HepG2 (cell line): ENCODE results near the gene CSNK1D. TPM values are rescaled to one million over a fixed set of nuclear protein-coding genes. Genes with fewer than 3 reads are reported as not detected.
A peak's percentile ranks its signal among the peaks of the same experiment; 100 is the strongest.

Experiments used
- ATAC-seq: fragments of 200-7000 bp; cut with Tn5 transposase; 3 replicates; pipeline ENCODE4 v1.9.1; 2020; ENCODE audit warnings: mild to moderate bottlenecking, moderate library complexity
- BruUV-seq: library from RNA; stranded (reverse); fragments of 400-500 nt; replicated peaks from 2 replicates; lab custom pipeline; 2021; lab: Mats Ljungman, UMichigan
- CTCF ChIA-PET: fragments of 300-600 bp; formaldehyde crosslinking; extraction: SDS; loops from one replicate; lab custom pipeline; 2021; ENCODE audit warnings: low total read pairs, inconsistent platforms, low intra/inter-chr PET ratio; lab: Yijun Ruan, JAX
- POLR2A ChIA-PET: fragments of 350-600 bp; sonication (Branson Sonifier 250); formaldehyde crosslinking; loops from one replicate; lab custom pipeline; 2020; ENCODE audit warnings: antibody characterized with exemption, inconsistent platforms; lab: Yijun Ruan, JAX
- DNase-seq: peaks from one replicate; pipeline ENCODE4 v3.0.0-alpha.2; 2015; ENCODE audit warnings: low spot score
- FAIRE-seq: peaks from 3 replicates; lab custom pipeline; 2011; peaks lifted over from hg19 to GRCh38; lab: Jason Lieb, UNC
- H2AFZ ChIP-seq: one replicate; pipeline ENCODE4 v1.6.1; 2011; ENCODE audit warnings: low read length, inconsistent platforms
- H3K27ac ChIP-seq: fragments of 300-600 bp; 3 replicates; pipeline ENCODE4 v1.8.0; 2011; ENCODE audit warnings: mixed run types, mild to moderate bottlenecking, mixed read lengths, low read length, inconsistent platforms; ENCODE audit not compliant: insufficient read depth; ENCODE audit errors: extremely low read length
- H3K27me3 ChIP-seq, 2 experiments: fragments of 200-600 bp in 1 of 2; 2 replicates in 1 of 2; 3 replicates in 1 of 2; pipeline versions ENCODE4 v1.6.0 to v1.8.0; 2011; ENCODE audit warnings: low read length in 2 of 2, mild to moderate bottlenecking in 2 of 2, moderate library complexity in 2 of 2, inconsistent platforms in 1 of 2; ENCODE audit not compliant: insufficient read depth in 2 of 2, control insufficient read depth in 1 of 2
- H3K36me3 ChIP-seq, 2 experiments: fragments of 200-600 bp in 1 of 2; replicated peaks in 1 of 2; 2 replicates in 1 of 2; 3 replicates in 1 of 2; pipeline versions ENCODE4 v1.5.1 to v1.8.0; 2011; ENCODE audit warnings: low read length in 2 of 2, inconsistent platforms in 1 of 2; ENCODE audit not compliant: insufficient read depth in 2 of 2, control insufficient read depth in 1 of 2
- H3K4me1 ChIP-seq: 2 replicates; pipeline ENCODE4 v1.5.1; 2012; ENCODE audit warnings: low read length, inconsistent platforms; ENCODE audit not compliant: insufficient read depth
- H3K4me2 ChIP-seq: 2 replicates; pipeline ENCODE4 v1.6.0; 2011; ENCODE audit warnings: low read depth, low read length, inconsistent platforms
- H3K4me3 ChIP-seq, 3 experiments: fragments of 200-600 bp in 1 of 3; sonication (generic), shearing (Covaris generic) in 1 of 3; replicated peaks in 1 of 3; 2 replicates each; pipeline ENCODE4 v1.5.1; 2011 to 2016; ENCODE audit warnings: low read length in 3 of 3, inconsistent platforms in 2 of 3, low read depth in 2 of 3, mild to moderate bottlenecking in 2 of 3, control low read depth in 1 of 3, mixed read lengths in 1 of 3; ENCODE audit not compliant: insufficient read depth in 1 of 3
- H3K79me2 ChIP-seq: one replicate; pipeline ENCODE4 v1.6.1; 2011; ENCODE audit warnings: low read length, inconsistent platforms; ENCODE audit not compliant: insufficient read depth
- H3K9ac ChIP-seq: 2 replicates; pipeline ENCODE4 v1.6.0; 2011; ENCODE audit warnings: mild to moderate bottlenecking, low read depth, low read length, inconsistent platforms; ENCODE audit not compliant: insufficient read depth
- H3K9me3 ChIP-seq: 2 replicates; pipeline ENCODE4 v1.5.1; 2012; ENCODE audit warnings: mild to moderate bottlenecking, low read length
- H4K20me1 ChIP-seq: 2 replicates; pipeline ENCODE4 v1.6.0; 2011; ENCODE audit warnings: inconsistent platforms, mild to moderate bottlenecking, low read length, moderate library complexity; ENCODE audit not compliant: insufficient read depth
- GATAD1 ChIP-seq: IDR thresholded peaks from 2 replicates; pipeline ENCODE4 v1.6.1; 2016; ENCODE audit warnings: missing genetic modification reagents, missing compliant biosample characterization
- KLF15 ChIP-seq: sonication (generic); formaldehyde crosslinking; IDR thresholded peaks from 2 replicates; pipeline ENCODE4 v1.8.1; 2023; ENCODE audit warnings: borderline replicate concordance, mild to moderate bottlenecking, inconsistent platforms, missing genetic modification reagents, mixed read lengths
- MAFG ChIP-seq: sonication (generic); formaldehyde crosslinking; IDR thresholded peaks from 2 replicates; pipeline ENCODE4 v1.5.1; 2020; ENCODE audit warnings: mild to moderate bottlenecking, missing genetic modification reagents
- MBD4 ChIP-seq: IDR thresholded peaks from 2 replicates; pipeline ENCODE4 v1.6.1; 2012; ENCODE audit warnings: low read length, inconsistent platforms, borderline replicate concordance
- NR2C2 ChIP-seq: sonication (generic); formaldehyde crosslinking; IDR thresholded peaks from 2 replicates; pipeline ENCODE4 v1.4.0; 2020; ENCODE audit warnings: missing genetic modification reagents, mild to moderate bottlenecking, moderate library complexity, borderline replicate concordance
- RBM22 ChIP-seq: fragments of 200-400 bp; formaldehyde crosslinking; optimal IDR thresholded peaks from 2 replicates; pipeline ENCODE3; 2017; ENCODE audit warnings: mild to moderate bottlenecking, low read length, moderate library complexity
- SALL2 ChIP-seq: sonication (generic); formaldehyde crosslinking; IDR thresholded peaks from 2 replicates; pipeline ENCODE4 v1.8.1; 2023; ENCODE audit warnings: mild to moderate bottlenecking, missing genetic modification reagents, inconsistent platforms
- SSRP1 ChIP-seq: IDR thresholded peaks from 2 replicates; pipeline ENCODE4 v1.6.1; 2016; ENCODE audit warnings: control low read depth
- THAP11 ChIP-seq: IDR thresholded peaks from 2 replicates; pipeline ENCODE4 v1.6.1; 2016; ENCODE audit warnings: missing biosample characterization, missing genetic modification reagents
- ZBTB7A ChIP-seq: sonication (generic); formaldehyde crosslinking; IDR thresholded peaks from 2 replicates; pipeline ENCODE4 v1.8.0; 2022; ENCODE audit warnings: mild to moderate bottlenecking, missing genetic modification reagents
- ZFAT ChIP-seq: sonication (generic); formaldehyde crosslinking; conservative IDR thresholded peaks from 2 replicates; pipeline ENCODE4 v1.8.1; 2023; ENCODE audit warnings: missing genetic modification reagents, inconsistent platforms
- ZNF331 ChIP-seq: sonication (generic); formaldehyde crosslinking; IDR thresholded peaks from 2 replicates; pipeline ENCODE4 v1.4.0; 2020; ENCODE audit warnings: missing genetic modification reagents
- ZNF335 ChIP-seq: sonication (generic); formaldehyde crosslinking; IDR thresholded peaks from 2 replicates; pipeline ENCODE4 v1.4.0; 2020; ENCODE audit warnings: missing genetic modification reagents
- ZNF44 ChIP-seq: sonication (generic); formaldehyde crosslinking; IDR thresholded peaks from 2 replicates; pipeline ENCODE4 v1.5.1; 2020; ENCODE audit warnings: mild to moderate bottlenecking, missing genetic modification reagents
- ZNF460 ChIP-seq: sonication (generic); formaldehyde crosslinking; IDR thresholded peaks from 2 replicates; pipeline ENCODE4 v1.5.1; 2020; ENCODE audit warnings: missing genetic modification reagents, mild to moderate bottlenecking, borderline replicate concordance
- ZNF484 ChIP-seq: sonication (generic); formaldehyde crosslinking; IDR thresholded peaks from 2 replicates; pipeline ENCODE4 v1.5.1; 2020; ENCODE audit warnings: mild to moderate bottlenecking, low read depth, missing genetic modification reagents, borderline replicate concordance
- ZNF703 ChIP-seq: sonication (generic); formaldehyde crosslinking; IDR thresholded peaks from 2 replicates; pipeline ENCODE4 v1.5.1; 2020; ENCODE audit warnings: missing genetic modification reagents, mild to moderate bottlenecking, moderate library complexity, borderline replicate concordance
- ZNF776 ChIP-seq: sonication (generic); formaldehyde crosslinking; IDR thresholded peaks from 2 replicates; pipeline ENCODE4 v1.4.0; 2020; ENCODE audit warnings: mild to moderate bottlenecking, missing genetic modification reagents
- WGBS: methylation state at CpG from one replicate; pipeline ENCODE4 v1.1.6; 2017; ENCODE audit warnings: low lambda C conversion rate; 5-methylcytosine and 5-hydroxymethylcytosine counted together
- in situ Hi-C: cut with HindIII; loops from 2 replicates; pipeline ENCODE4 v1.10.0; 2017; ENCODE audit warnings: low pct_unique_long_range_greater_than_20kb; ENCODE audit not compliant: extremely low pct_ligation_motif_present
- intact Hi-C: fragments of 100-400 bp; cut with micrococcal nuclease; formaldehyde crosslinking; loops from one replicate; pipeline ENCODE4 v1.10.0; 2022; ENCODE audit not compliant: unreplicated experiment
- polyA plus RNA-seq, 8 experiments: library from polyadenylated mRNA; depleted of rRNA in 3 of 8; stranded (reverse) in 7 of 8; unstranded in 1 of 8; fragments of >200 nt; fragmentation: Illumina TruSeq in 4 of 8; extraction: Trizol in 4 of 8; gene quantifications; 2 replicates each; pipeline versions ENCODE4 v1.2.1 to v1.2.3, GENCODE V29; 2011 to 2016; ENCODE audit warnings: low read depth in 4 of 8, missing spikeins in 1 of 8, mixed read lengths in 1 of 8; ENCODE audit not compliant: insufficient read depth in 1 of 8
- total RNA-seq, 5 experiments: library from RNA; depleted of rRNA; stranded (reverse); fragments of >200 nt; fragmentation: Illumina TruSeq; extraction: Trizol; gene quantifications; 2 replicates each; pipeline ENCODE4 v1.2.3, GENCODE V29; 2016; ENCODE audit warnings: low read depth in 1 of 5
- TF ChIP-seq, protein P1 (sequence below): sonication (generic); formaldehyde crosslinking; IDR thresholded peaks from 2 replicates; pipeline ENCODE4 v1.8.0; 2022; ENCODE audit warnings: missing genetic modification reagents, mild to moderate bottlenecking, moderate library complexity, borderline replicate concordance
- TF ChIP-seq, protein P2 (sequence below): sonication (generic); formaldehyde crosslinking; IDR thresholded peaks from 2 replicates; pipeline ENCODE4 v1.5.0; 2020; ENCODE audit warnings: missing genetic modification reagents
- TF ChIP-seq, protein P3 (sequence below): IDR thresholded peaks from 2 replicates; pipeline ENCODE4 v1.6.1; 2016; ENCODE audit warnings: low read depth

Gene CSNK1D
- total and polyA plus RNA-seq, 2 of the 13 experiments (the other 11 are each of a cell fraction or from before 2014, with no cell fraction given): 31.5 to 128 TPM

GRCh38 chr17:82235775-82236141 lies 37.7 kb downstream of the CSNK1D start:
- Histone ChIP-seq H3K79me2 (peaks cover 58% of the 10 kb centered on the region), H3K4me2 (peak overlapping the region; percentile 33)
- no peak for TF ChIP-seq ZBTB7A (CRISPR knock-in tag)
- peak; percentile 78; the same call in 1 of the 2 replicates for TF ChIP-seq ZNF44
- TF ChIP-seq, protein P1, sequence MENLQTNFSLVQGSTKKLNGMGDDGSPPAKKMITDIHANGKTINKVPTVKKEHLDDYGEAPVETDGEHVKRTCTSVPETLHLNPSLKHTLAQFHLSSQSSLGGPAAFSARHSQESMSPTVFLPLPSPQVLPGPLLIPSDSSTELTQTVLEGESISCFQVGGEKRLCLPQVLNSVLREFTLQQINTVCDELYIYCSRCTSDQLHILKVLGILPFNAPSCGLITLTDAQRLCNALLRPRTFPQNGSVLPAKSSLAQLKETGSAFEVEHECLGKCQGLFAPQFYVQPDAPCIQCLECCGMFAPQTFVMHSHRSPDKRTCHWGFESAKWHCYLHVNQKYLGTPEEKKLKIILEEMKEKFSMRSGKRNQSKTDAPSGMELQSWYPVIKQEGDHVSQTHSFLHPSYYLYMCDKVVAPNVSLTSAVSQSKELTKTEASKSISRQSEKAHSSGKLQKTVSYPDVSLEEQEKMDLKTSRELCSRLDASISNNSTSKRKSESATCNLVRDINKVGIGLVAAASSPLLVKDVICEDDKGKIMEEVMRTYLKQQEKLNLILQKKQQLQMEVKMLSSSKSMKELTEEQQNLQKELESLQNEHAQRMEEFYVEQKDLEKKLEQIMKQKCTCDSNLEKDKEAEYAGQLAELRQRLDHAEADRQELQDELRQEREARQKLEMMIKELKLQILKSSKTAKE (CRISPR knock-in tag): peak; percentile 14; the same call in 1 of the 2 replicates
- 0 out of 2 replicates have a peak, but pooled peaks have one; percentile 4 for TF ChIP-seq ZNF460 (CRISPR knock-in tag)
- TF ChIP-seq THAP11 (CRISPR knock-in tag): no peak
- TF ChIP-seq, protein P2, sequence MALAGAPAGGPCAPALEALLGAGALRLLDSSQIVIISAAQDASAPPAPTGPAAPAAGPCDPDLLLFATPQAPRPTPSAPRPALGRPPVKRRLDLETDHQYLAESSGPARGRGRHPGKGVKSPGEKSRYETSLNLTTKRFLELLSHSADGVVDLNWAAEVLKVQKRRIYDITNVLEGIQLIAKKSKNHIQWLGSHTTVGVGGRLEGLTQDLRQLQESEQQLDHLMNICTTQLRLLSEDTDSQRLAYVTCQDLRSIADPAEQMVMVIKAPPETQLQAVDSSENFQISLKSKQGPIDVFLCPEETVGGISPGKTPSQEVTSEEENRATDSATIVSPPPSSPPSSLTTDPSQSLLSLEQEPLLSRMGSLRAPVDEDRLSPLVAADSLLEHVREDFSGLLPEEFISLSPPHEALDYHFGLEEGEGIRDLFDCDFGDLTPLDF: no peak
- no peak for TF ChIP-seq MAFG (CRISPR knock-in tag)
- TF ChIP-seq ZFAT (CRISPR knock-in tag): no peak
- no peak for TF ChIP-seq GATAD1 (CRISPR knock-in tag)
- TF ChIP-seq NR2C2 (CRISPR knock-in tag): no peak
- no peak for TF ChIP-seq ZNF703 (CRISPR knock-in tag)
- no peak for TF ChIP-seq ZNF335 (CRISPR knock-in tag)
- no peak for TF ChIP-seq ZNF331 (CRISPR knock-in tag)
- TF ChIP-seq SSRP1 (CRISPR knock-in tag): peak; percentile 28; the same call in 1 of the 2 replicates
- TF ChIP-seq, protein P3, sequence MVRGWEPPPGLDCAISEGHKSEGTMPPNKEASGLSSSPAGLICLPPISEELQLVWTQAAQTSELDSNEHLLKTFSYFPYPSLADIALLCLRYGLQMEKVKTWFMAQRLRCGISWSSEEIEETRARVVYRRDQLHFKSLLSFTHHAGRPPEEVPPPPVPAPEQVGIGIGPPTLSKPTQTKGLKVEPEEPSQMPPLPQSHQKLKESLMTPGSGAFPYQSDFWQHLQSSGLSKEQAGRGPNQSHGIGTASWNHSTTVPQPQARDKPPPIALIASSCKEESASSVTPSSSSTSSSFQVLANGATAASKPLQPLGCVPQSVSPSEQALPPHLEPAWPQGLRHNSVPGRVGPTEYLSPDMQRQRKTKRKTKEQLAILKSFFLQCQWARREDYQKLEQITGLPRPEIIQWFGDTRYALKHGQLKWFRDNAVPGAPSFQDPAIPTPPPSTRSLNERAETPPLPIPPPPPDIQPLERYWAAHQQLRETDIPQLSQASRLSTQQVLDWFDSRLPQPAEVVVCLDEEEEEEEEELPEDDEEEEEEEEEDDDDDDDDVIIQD (CRISPR knock-in tag): no peak
- TF ChIP-seq ZNF484 (CRISPR knock-in tag): no peak
- TF ChIP-seq RBM22: peak; percentile 59
- TF ChIP-seq KLF15: no peak
- no peak for TF ChIP-seq MBD4
- no peak for TF ChIP-seq SALL2 (CRISPR knock-in tag)
- TF ChIP-seq ZNF776 (CRISPR knock-in tag): 0 out of 2 replicates have a peak, but pooled peaks have one; percentile 1

More at GRCh38 chr17:82235775-82236141, 37.7 kb downstream of the CSNK1D start:
- Histone ChIP-seq H4K20me1 (peaks cover 96% of the 10 kb centered on the region), H3K27me3 (no peaks in the 10 kb centered on the region; a peak in 1 of 5 replicates), H3K4me3 (peak overlapping the region in 1 of 3 experiments; percentile 27; a peak in 1 of 6 replicates), H3K9me3 (no peaks in the 10 kb centered on the region), H3K27ac (peak overlapping the region; percentile 59), H3K9ac (peak overlapping the region; percentile 16; the same call in 1 of the 2 replicates), H3K36me3 (peaks cover 35 to 44% of the 10 kb centered on the region in 2 experiments), H3K4me1 (peaks cover 88% of the 10 kb centered on the region), H2AFZ (no peak overlapping the region)
- in situ Hi-C loops: no loop called here
- ChIA-PET POLR2A (interaction anchor here (0.7 to 2.6 kb wide), 19 partner anchors 10 to 244 kb away, joined by 3 to 23 read pairs (median 6); partner anchors contain the start of genes CCDC57 and CD7), CTCF (interaction anchor here (0.7 to 1.2 kb wide), 4 partner anchors 30 to 85 kb away, joined by 3 to 7 read pairs (median 3); no protein-coding TSS in a partner anchor)
- WGBS: 35% methylated on average over 15 of the region's 15 CpGs
- FAIRE-seq (no peak), DNase-seq (no peak), ATAC-seq (peak; percentile 0; the same call in 2 of the 3 replicates)
- intact Hi-C loops: loop anchor here (2.0 to 10.0 kb wide), 2 partner anchors 29 to 131 kb away; no protein-coding TSS in a partner anchor
- BruUV-seq: no TSS peak
